MM.1S (cell line): Measurements from ENCODE around the gene SNRPB.

ENCODE experiments used
- DNase-seq: peaks from one replicate; pipeline ENCODE4 v3.0.0-alpha.2; 2015
- H2AFZ ChIP-seq: fragments of 300-600 bp; sonication (generic); 2 replicates; pipeline ENCODE4 v1.6.0; 2016; ENCODE audit warnings: antibody characterized with exemption, low read length
- H3F3A ChIP-seq: fragments of 300-600 bp; sonication (generic); 2 replicates; pipeline ENCODE4 v1.6.1; 2016; ENCODE audit warnings: mild to moderate bottlenecking, antibody characterized with exemption, low read length, moderate library complexity, mixed read lengths; ENCODE audit not compliant: insufficient read depth
- H3K27ac ChIP-seq: fragments of 300-600 bp; sonication (generic); 2 replicates; pipeline ENCODE4 v1.5.1; 2016; ENCODE audit warnings: mild to moderate bottlenecking, low read length
- H3K27me3 ChIP-seq: fragments of 300-600 bp; sonication (generic); replicated peaks from 2 replicates; pipeline ENCODE4 v1.6.0; 2016; ENCODE audit warnings: low read length; ENCODE audit not compliant: insufficient read depth
- H3K36me3 ChIP-seq: fragments of 300-600 bp; sonication (generic); replicated peaks from 2 replicates; pipeline ENCODE4 v1.6.1; 2016; ENCODE audit warnings: mild to moderate bottlenecking, low read length, mixed read lengths; ENCODE audit not compliant: insufficient read depth
- H3K4me1 ChIP-seq: fragments of 300-600 bp; sonication (generic); 2 replicates; pipeline ENCODE4 v1.6.1; 2016; ENCODE audit warnings: low read length, mixed read lengths
- H3K4me2 ChIP-seq: fragments of 300-600 bp; sonication (generic); 2 replicates; pipeline ENCODE4 v1.6.0; 2016; ENCODE audit warnings: low read depth, low read length
- H3K4me3 ChIP-seq: fragments of 300-600 bp; sonication (generic); 2 replicates; pipeline ENCODE4 v1.5.1; 2016; ENCODE audit warnings: low read length, mixed read lengths
- H3K79me2 ChIP-seq: fragments of 300-600 bp; sonication (generic); 2 replicates; pipeline ENCODE4 v1.6.1; 2016; ENCODE audit warnings: mixed run types, low read length, mixed read lengths
- H3K9ac ChIP-seq: fragments of 300-600 bp; sonication (generic); 2 replicates; pipeline ENCODE4 v1.6.1; 2016; ENCODE audit warnings: low read length, mixed read lengths
- H3K9me2 ChIP-seq: fragments of 300-600 bp; sonication (generic); replicated peaks from 2 replicates; pipeline ENCODE4 v1.6.1; 2016; ENCODE audit warnings: mild to moderate bottlenecking, low read length, mixed read lengths; ENCODE audit not compliant: insufficient read depth
- H3K9me3 ChIP-seq: fragments of 300-600 bp; sonication (generic); replicated peaks from 2 replicates; pipeline ENCODE4 v1.6.1; 2016; ENCODE audit warnings: mild to moderate bottlenecking, low read length, mixed read lengths; ENCODE audit not compliant: insufficient read depth
- H4K20me1 ChIP-seq: fragments of 300-600 bp; sonication (generic); 2 replicates; pipeline ENCODE4 v1.6.1; 2016; ENCODE audit warnings: mild to moderate bottlenecking, low read length, moderate library complexity, mixed read lengths; ENCODE audit not compliant: insufficient read depth
- EZH2 ChIP-seq: fragments of 300-600 bp; sonication (generic); optimal IDR thresholded peaks from 2 replicates; pipeline ENCODE3; 2017; ENCODE audit warnings: low read depth, mild to moderate bottlenecking, antibody characterized with exemption, low read length, mixed read lengths
- EZH2phosphoT487 ChIP-seq: fragments of 300-600 bp; sonication (generic); IDR thresholded peaks from 2 replicates; pipeline ENCODE4 v1.6.1; 2018; ENCODE audit warnings: antibody characterized with exemption, low read length
- TF ChIP-seq, protein P1 (sequence below): fragments of 300-600 bp; sonication (generic); IDR thresholded peaks from 2 replicates; pipeline ENCODE4 v1.5.1; 2016; ENCODE audit warnings: antibody characterized with exemption, low read length, mixed read lengths

Gene SNRPB

DNA sequence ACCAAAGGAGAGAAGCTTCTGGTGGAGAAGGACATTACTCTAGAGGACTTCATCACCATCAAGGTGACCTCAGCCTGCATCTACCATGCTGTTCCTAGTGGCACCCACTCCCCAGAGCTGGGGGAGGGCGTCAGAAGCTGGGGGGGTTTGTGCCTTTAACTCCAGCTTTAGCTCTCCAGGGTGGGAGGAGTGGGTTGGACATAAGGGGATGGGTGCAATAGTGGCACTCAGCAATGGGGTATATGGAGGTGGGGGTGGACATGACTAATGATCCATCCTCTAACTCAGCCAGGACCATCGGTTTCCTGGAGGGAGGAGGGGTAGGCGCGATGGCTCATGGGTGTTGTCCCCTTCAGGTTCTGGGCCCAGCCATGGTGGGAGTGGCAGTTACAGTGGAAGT lies 40.1 kb downstream of the SNRPB start:
- no peaks in the 10 kb centered on the region for H3K79me2 ChIP-seq
- H3K27me3 ChIP-seq = no peaks in the 10 kb centered on the region
- H2AFZ ChIP-seq = no peak overlapping the region
- H3K9ac ChIP-seq = no peak overlapping the region
- no peak overlapping the region for H3K27ac ChIP-seq
- H3K9me2 ChIP-seq = no peaks in the 10 kb centered on the region
- no peak overlapping the region for H3K4me2 ChIP-seq
- H3K36me3 ChIP-seq = no peaks in the 10 kb centered on the region
- TF ChIP-seq, protein P1, sequence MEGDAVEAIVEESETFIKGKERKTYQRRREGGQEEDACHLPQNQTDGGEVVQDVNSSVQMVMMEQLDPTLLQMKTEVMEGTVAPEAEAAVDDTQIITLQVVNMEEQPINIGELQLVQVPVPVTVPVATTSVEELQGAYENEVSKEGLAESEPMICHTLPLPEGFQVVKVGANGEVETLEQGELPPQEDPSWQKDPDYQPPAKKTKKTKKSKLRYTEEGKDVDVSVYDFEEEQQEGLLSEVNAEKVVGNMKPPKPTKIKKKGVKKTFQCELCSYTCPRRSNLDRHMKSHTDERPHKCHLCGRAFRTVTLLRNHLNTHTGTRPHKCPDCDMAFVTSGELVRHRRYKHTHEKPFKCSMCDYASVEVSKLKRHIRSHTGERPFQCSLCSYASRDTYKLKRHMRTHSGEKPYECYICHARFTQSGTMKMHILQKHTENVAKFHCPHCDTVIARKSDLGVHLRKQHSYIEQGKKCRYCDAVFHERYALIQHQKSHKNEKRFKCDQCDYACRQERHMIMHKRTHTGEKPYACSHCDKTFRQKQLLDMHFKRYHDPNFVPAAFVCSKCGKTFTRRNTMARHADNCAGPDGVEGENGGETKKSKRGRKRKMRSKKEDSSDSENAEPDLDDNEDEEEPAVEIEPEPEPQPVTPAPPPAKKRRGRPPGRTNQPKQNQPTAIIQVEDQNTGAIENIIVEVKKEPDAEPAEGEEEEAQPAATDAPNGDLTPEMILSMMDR = no peak
- TF ChIP-seq EZH2phosphoT487 = no peak
- no peak for TF ChIP-seq EZH2
- H4K20me1 ChIP-seq = no peaks in the 10 kb centered on the region
- H3F3A ChIP-seq = no peaks in the 10 kb centered on the region
- no peak overlapping the region for H3K4me3 ChIP-seq
- H3K9me3 ChIP-seq = no peaks in the 10 kb centered on the region
- DNase-seq = no peak
- no peaks in the 10 kb centered on the region for H3K4me1 ChIP-seq

GRCh38 chr20:2429051-2429450 lies 41.5 kb downstream of the SNRPB start:
- no peaks in the 10 kb centered on the region for H3K79me2 ChIP-seq
- H3K27ac ChIP-seq = no peak overlapping the region
- H3K4me3 ChIP-seq = no peak overlapping the region
- TF ChIP-seq EZH2 = no peak
- TF ChIP-seq, protein P1 = no peak
- TF ChIP-seq EZH2phosphoT487 = no peak
- no peaks in the 10 kb centered on the region for H3K9me3 ChIP-seq
- H3K4me2 ChIP-seq = no peak overlapping the region
- no peaks in the 10 kb centered on the region for H3F3A ChIP-seq
- no peak overlapping the region for H2AFZ ChIP-seq
- no peak overlapping the region for H3K9ac ChIP-seq
- no peak for DNase-seq
- H3K9me2 ChIP-seq = no peaks in the 10 kb centered on the region
- H3K27me3 ChIP-seq = no peaks in the 10 kb centered on the region
- H3K36me3 ChIP-seq = no peaks in the 10 kb centered on the region
- no peaks in the 10 kb centered on the region for H3K4me1 ChIP-seq
- no peaks in the 10 kb centered on the region for H4K20me1 ChIP-seq

DNA sequence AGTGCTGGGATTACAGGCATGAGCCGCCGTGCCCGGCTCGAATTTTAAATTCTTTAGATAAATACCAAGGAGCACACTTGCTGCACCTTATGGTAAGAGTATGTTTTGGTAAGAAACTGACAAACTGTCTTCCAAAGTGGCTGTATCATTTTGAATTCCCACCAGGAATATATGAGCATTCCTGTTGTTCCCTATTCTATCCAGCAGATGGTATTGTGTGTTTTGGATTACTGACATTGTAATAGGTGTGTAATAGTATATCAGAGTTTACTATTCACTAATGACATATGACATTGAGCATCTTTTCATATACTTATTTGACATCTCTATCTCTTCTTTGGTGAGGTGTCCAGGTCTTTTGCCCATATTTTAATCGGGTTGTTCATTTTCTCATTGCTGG lies 49.3 kb downstream of the SNRPB start:
- Histone ChIP-seq H3K4me2 (no peak overlapping the region), H3K27me3 (no peaks in the 10 kb centered on the region), H3K9ac (no peak overlapping the region), H3K4me3 (no peak overlapping the region), H3F3A (no peaks in the 10 kb centered on the region), H3K79me2 (no peaks in the 10 kb centered on the region), H3K9me3 (no peaks in the 10 kb centered on the region), H3K36me3 (no peaks in the 10 kb centered on the region), H4K20me1 (no peaks in the 10 kb centered on the region), H3K27ac (no peak overlapping the region), H3K9me2 (no peaks in the 10 kb centered on the region), H3K4me1 (no peaks in the 10 kb centered on the region), H2AFZ (no peak overlapping the region)
- TF ChIP-seq, protein P1 = no peak
- no peak for TF ChIP-seq EZH2phosphoT487
- TF ChIP-seq EZH2 = no peak
- DNase-seq = no peak

- no peaks in the 10 kb centered on the region for H3F3A ChIP-seq
- H2AFZ ChIP-seq = no peak overlapping the region
- no peaks in the 10 kb centered on the region for H3K27me3 ChIP-seq
- H3K79me2 ChIP-seq = no peaks in the 10 kb centered on the region
- H3K4me1 ChIP-seq = no peaks in the 10 kb centered on the region
- no peak for DNase-seq
- H3K4me3 ChIP-seq = no peak overlapping the region
- TF ChIP-seq EZH2 (no peak), EZH2phosphoT487 (no peak)
- TF ChIP-seq, protein P1 = no peak
- no peak overlapping the region for H3K9ac ChIP-seq
- H3K9me3 ChIP-seq = no peaks in the 10 kb centered on the region
- no peak overlapping the region for H3K27ac ChIP-seq
- no peaks in the 10 kb centered on the region for H3K9me2 ChIP-seq
- no peaks in the 10 kb centered on the region for H3K36me3 ChIP-seq
- H4K20me1 ChIP-seq = no peaks in the 10 kb centered on the region
- H3K4me2 ChIP-seq = no peak overlapping the region
Observed at GRCh38 chr20:2420510-2420909, 50.1 kb downstream of the SNRPB start.
